Heart left ventricle (tissue), 16 donors: Measurements from ENCODE around the gene CDC25B. TPM values are rescaled to one million over a fixed set of nuclear protein-coding genes. Genes with fewer than 3 reads are reported as not detected.

ENCODE experiments used
- ATAC-seq, 4 donors: fragments of 200-7000 bp; cut with Tn5 transposase; one replicate each; pipeline ENCODE4 v1.9.1; 2020 to 2022; ENCODE audit warnings: moderate library complexity in 4 of 4, mild to moderate bottlenecking in 3 of 4, moderate number of reproducible peaks in 1 of 4
- DNase-seq, 5 donors: peaks; one replicate each; pipeline ENCODE4 v3.0.0-alpha.2; 2020
- H3K27ac ChIP-seq, 12 donors: fragments of 200-600 bp; sonication (generic) in 4 of 12; one replicate each; pipeline versions ENCODE4 v1.5.0 to v1.8.0; 2016 to 2022; ENCODE audit warnings: mild to moderate bottlenecking in 2 of 12
- H3K27me3 ChIP-seq, 9 donors: fragments of 200-600 bp; sonication (generic) in 2 of 9; one replicate each; pipeline versions ENCODE4 v1.5.1 to v1.8.0; 2016 to 2022; ENCODE audit warnings: mild to moderate bottlenecking in 3 of 9
- H3K36me3 ChIP-seq, 9 donors: fragments of 200-600 bp; sonication (generic) in 2 of 9; one replicate each; pipeline versions ENCODE4 v1.5.0 to v1.8.0; 2018 to 2022; ENCODE audit warnings: mild to moderate bottlenecking in 2 of 9
- H3K4me1 ChIP-seq, 12 donors: fragments of 200-600 bp; sonication (generic) in 4 of 12; one replicate each; pipeline versions ENCODE4 v1.5.0 to v1.8.0; 2016 to 2022; ENCODE audit warnings: mild to moderate bottlenecking in 3 of 12
- H3K4me3 ChIP-seq, 12 donors: fragments of 200-600 bp; sonication (generic) in 4 of 12; one replicate each; pipeline versions ENCODE4 v1.5.0 to v1.8.0; 2017 to 2022; ENCODE audit warnings: mild to moderate bottlenecking in 9 of 12, moderate library complexity in 4 of 12
- H3K9me3 ChIP-seq, 12 donors: fragments of 200-600 bp; sonication (generic) in 4 of 12; one replicate each; pipeline versions ENCODE4 v1.5.0 to v1.8.0; 2016 to 2022; ENCODE audit warnings: mild to moderate bottlenecking in 1 of 12
- POLR2A ChIP-seq, 2 donors: fragments of 450-650 bp; IDR thresholded peaks; one replicate each; pipeline ENCODE4 v1.6.1; 2017; ENCODE audit warnings: antibody characterized with exemption in 2 of 2, mild to moderate bottlenecking in 2 of 2, moderate library complexity in 2 of 2
- WGBS, 4 donors: extraction: QIAGEN DNeasy Blood & Tissue Kit in 2 of 4; methylation state at CpG; one replicate each; pipeline versions ENCODE4 v1.1.5 to v1.1.7; 2013 to 2018; 5-methylcytosine and 5-hydroxymethylcytosine counted together
- intact Hi-C, 10 donors: fragments of 100-400 bp; cut with DNase I; formaldehyde crosslinking; loops; one replicate each; pipeline versions ENCODE4 v1.11.1 to v1.14.2; 2022
- polyA plus RNA-seq, 2 donors: library from polyadenylated mRNA; stranded (reverse); fragments of 200-250 nt; gene quantifications; one replicate each; pipeline ENCODE4 v1.2.3, GENCODE V29; 2013
- total RNA-seq, 9 donors: library from RNA; depleted of rRNA in 2 of 9; stranded (reverse); fragments of >200 nt in 2 of 9; fragmentation: NEBNext Ultra II Directional in 3 of 9; extraction: Animal tissue kit (Norgen Biotek cat#: 25700) in 3 of 9; gene quantifications; one replicate each; pipeline versions ENCODE4 v1.1.0 to v1.2.4, GENCODE V29; 2016 to 2023
- TF ChIP-seq, protein P1 (sequence below), 12 donors: fragments of 200-600 bp; sonication (generic) in 4 of 12; IDR thresholded peaks; one replicate each; pipeline versions ENCODE4 v1.5.0 to v1.8.0; 2018 to 2022; ENCODE audit warnings: antibody characterized with exemption in 12 of 12, mild to moderate bottlenecking in 5 of 12
- donor health status: ischemic (EF 13 %, LVEDD 7.1; RV severe dilation, severe dysfunction).
- donor health status: healthy with polysubstance abuse.
- donor health status: DM: no; HTN: yes; CAD: no.
- donor health status: DM: no; HTN: no; CAD: no.
- donor health status: ischemic (EF 25% LVEDD 6.9; RV normal size, moderate dysfunction).
- donor health status: ischemic (EF 25% LVEDD 5.7; RV mildly dilated, moderate dysfunction).
- donor health status: healthy.
- donor health status: DM: yes; HTN: yes; CAD: no.
- donor health status: ischemic (EF 35%, LVEDD 5.7; RV mildly dilated, moderate dysfunction).
- donor health status: nonischemic (EF 11% LVEDD 7.7; RV severe dilation, severe dysfunction).
- donor health status: DM: yes; HTN: yes; CAD: no.
- donor health status: PGD.
- donor health status: ischemic (EF 29% LVEDD 5.4; RV normal size, mild dysfunction).
- donor health status: nonischemic (EF 23%, LVEDD 6.1; RV moderate dilation, normal function).

Gene CDC25B
- total and polyA plus RNA-seq, 11 donors: 4.0 to 30.4 (median 8.6) TPM

DNA sequence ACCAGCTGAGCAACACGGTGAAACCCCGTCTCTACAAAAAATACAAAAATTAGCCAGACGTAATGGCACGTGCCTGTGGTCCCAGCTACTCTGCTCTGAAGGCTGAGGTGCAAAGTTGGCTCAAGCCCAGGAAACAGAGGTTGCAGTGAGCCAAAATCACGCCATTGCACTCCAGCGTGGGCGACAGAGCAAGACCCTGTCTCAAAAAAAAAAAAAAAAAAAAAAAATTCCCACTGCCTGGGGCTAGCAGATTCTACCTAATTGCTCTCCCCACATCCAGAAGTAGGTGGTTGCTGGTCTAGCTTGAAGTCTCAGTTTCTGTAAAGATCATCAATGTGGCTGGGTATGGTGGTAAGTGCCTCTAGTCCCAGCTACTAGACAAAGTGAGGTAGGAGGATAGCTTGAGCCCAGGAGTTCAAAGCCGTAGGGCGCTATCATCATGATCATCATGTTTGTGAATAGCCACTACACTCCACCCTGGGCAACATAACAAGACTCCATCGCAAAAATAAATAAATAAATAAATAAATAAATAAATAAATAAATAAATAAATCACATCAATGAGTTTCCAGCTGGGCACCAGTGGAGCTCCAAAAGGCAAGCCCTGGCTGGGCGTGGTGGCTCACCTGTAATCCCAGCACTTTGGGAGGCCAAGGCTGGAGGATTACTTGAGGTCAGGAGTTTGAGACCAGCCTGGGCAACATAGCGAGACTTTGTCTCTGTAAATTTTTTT is 17.9 kb downstream of the CDC25B start:
- TF ChIP-seq, protein P1, sequence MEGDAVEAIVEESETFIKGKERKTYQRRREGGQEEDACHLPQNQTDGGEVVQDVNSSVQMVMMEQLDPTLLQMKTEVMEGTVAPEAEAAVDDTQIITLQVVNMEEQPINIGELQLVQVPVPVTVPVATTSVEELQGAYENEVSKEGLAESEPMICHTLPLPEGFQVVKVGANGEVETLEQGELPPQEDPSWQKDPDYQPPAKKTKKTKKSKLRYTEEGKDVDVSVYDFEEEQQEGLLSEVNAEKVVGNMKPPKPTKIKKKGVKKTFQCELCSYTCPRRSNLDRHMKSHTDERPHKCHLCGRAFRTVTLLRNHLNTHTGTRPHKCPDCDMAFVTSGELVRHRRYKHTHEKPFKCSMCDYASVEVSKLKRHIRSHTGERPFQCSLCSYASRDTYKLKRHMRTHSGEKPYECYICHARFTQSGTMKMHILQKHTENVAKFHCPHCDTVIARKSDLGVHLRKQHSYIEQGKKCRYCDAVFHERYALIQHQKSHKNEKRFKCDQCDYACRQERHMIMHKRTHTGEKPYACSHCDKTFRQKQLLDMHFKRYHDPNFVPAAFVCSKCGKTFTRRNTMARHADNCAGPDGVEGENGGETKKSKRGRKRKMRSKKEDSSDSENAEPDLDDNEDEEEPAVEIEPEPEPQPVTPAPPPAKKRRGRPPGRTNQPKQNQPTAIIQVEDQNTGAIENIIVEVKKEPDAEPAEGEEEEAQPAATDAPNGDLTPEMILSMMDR (IDR thresholded peaks at IDR 0.05): no peak
- TF ChIP-seq POLR2A (IDR thresholded peaks at IDR 0.05): no peak
- ATAC-seq (no peak), DNase-seq (no peak)
- H3K27ac ChIP-seq: peak overlapping the region in 2 of 12 donors; percentile 93 to 95
- H3K4me3 ChIP-seq: no peak overlapping the region
- H3K9me3 ChIP-seq: no peaks in the 10 kb centered on the region
- peaks cover 4 to 69% (median 30%) of the 10 kb centered on the region in 12 donors for H3K4me1 ChIP-seq
- no peaks in the 10 kb centered on the region for H3K36me3 ChIP-seq
- 89 to 96% (median 92%) methylated on average over 12 of the region's 12 CpGs for WGBS, 4 donors
- H3K27me3 ChIP-seq: no peaks in the 10 kb centered on the region
- intact Hi-C loops: loop anchor here in 1 of 10 donors (10.0 kb wide), 1 partner anchor 409 kb away; the partner anchor contains the start of gene DNAAF9

DNA sequence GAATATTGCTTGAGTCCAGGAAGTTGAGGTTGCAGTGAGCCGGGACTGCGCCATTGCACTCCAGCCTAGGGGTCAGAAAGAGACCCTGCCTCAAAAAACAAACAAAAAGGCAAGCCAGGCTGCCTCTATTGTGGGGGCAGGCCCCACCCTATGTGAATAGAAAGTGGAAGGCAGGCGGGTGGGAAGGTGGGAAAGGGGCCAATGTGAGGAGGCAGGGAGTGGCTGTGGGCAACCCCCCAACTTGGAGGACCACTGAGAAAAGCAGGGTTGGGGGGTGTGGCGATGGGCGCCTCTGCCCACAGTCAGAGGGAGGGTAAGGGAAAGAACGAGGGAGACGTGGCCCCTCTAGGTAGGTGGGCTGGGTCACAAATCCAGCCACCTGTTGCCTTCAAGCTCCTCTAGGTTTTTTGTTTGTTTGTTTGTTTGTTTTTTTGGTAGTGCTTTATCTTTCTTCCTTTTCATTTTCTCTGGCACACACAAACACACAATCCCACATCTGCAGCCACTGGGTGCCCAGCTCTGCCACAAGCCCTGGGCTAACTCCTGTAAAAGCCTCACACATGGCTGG is 18.9 kb downstream of the CDC25B start:
- intact Hi-C loops: loop anchor here in 1 of 10 donors (10.0 kb wide), 1 partner anchor 410 kb away; the partner anchor contains the start of gene DNAAF9

DNA sequence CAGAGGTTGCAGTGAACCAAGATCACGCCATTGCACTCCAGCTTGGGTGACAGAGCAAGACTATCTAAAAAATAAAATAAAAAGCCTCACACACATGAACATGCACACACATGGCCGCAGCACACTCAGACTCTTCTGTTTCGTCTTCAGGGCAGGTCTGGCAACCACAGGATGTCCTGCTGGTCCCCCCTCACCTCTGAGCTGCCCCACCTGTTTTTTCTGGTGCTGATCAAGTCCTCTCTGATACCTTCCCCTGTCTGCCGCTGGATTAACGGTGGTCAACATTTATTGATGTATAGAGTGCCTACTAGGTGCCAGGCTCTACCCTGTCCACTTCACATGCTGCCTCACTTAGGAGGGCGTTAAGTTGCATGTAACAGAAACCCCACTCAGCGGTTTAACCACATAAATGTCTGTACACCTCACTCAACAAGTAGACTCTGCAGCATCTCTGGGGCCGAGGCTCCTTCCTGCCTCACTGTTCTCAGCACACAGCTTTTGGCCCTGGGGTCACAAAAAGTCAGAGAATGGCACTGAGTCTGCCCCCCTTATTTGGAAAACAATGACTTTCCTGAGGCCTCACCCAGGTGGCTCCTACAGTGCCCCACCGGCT is 19.7 kb downstream of the CDC25B start:
- Histone ChIP-seq H3K36me3 (no peaks in the 10 kb centered on the region), H3K27ac (peak overlapping the region in 1 of 12 donors; percentile 71), H3K27me3 (no peaks in the 10 kb centered on the region), H3K4me3 (no peak overlapping the region), H3K9me3 (no peaks in the 10 kb centered on the region), H3K4me1 (peaks cover 6 to 66% (median 32%) of the 10 kb centered on the region in 12 donors)
- no peak for ATAC-seq
- intact Hi-C loops: loop anchor here in 2 of 10 donors (2.0 to 10.0 kb wide), 2 partner anchors 25 to 411 kb away; partner anchors contain the start of gene DNAAF9 (in 1 of the 2)
- 75 to 86% (median 77%) methylated on average over 9 of the region's 9 CpGs for WGBS, 4 donors
- no peak for DNase-seq
- no peak for TF ChIP-seq POLR2A (IDR thresholded peaks at IDR 0.05)
- TF ChIP-seq, protein P1 (IDR thresholded peaks at IDR 0.05): no peak

More for the DNA sequence above, 18.9 kb downstream of the CDC25B start:
- H3K4me3 ChIP-seq: no peak overlapping the region
- 84 to 96% (median 89%) methylated on average over 7 of the region's 7 CpGs for WGBS, 4 donors
- no peaks in the 10 kb centered on the region for H3K27me3 ChIP-seq
- H3K9me3 ChIP-seq: no peaks in the 10 kb centered on the region
- ATAC-seq (no peak), DNase-seq (no peak)
- peak overlapping the region in 1 of 12 donors; percentile 71 for H3K27ac ChIP-seq
- H3K36me3 ChIP-seq: no peaks in the 10 kb centered on the region
- TF ChIP-seq, protein P1 (IDR thresholded peaks at IDR 0.05): no peak
- TF ChIP-seq POLR2A (IDR thresholded peaks at IDR 0.05): no peak
- H3K4me1 ChIP-seq: peaks cover 6 to 73% (median 36%) of the 10 kb centered on the region in 12 donors
